DMS79 (cell line): ENCODE measurements around the gene PLCL2.

Source experiments
- DNase-seq: peaks from one replicate; lab custom pipeline; 2025; lab: John Stamatoyannopoulos, UW

The PLCL2 gene

DNA sequence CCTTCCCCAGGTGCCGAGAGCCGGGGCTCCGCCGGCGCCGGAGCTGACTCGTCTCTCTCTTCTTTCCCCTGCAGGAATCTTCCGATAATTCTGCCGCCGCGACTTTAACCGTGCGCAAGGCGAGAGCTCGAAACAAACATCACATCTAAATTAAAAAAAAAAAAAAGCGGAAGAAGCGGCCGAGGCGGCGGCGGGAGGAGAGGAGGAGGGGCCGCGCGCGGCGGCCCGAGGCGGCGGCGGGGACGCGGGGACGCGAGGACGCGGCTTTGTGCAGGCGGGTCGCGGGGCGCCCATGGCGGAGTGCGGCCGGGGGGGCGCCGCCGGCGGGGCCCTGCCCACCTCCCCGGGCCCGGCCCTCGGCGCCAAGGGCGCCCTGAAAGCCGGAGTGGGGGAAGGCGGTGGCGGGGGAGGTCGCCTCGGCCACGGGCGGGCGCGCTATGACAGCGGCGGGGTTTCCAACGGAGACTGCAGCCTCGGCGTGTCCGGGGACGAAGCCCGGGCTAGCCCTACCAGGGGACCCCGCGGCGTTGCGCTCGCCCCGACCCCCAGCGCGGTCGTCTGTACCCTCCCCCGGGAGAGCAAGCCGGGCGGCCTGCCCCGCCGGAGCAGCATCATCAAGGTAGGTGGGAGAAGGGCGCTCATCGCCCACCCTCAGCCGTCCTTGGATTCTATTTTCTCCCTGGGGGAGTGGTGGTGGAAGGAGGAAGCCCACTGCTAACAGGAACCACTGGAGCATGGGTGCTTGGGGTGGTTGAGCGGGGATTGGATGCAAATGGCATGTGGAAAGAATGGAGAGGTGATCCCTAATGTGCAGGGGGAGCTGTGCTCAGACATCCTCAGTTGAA, at the start of gene PLCL2:
Gene PLCL2 (plus strand): TSS at position 208 of the 845 bp plus-strand sequence. CDS start 85 bp downstream, at position 293.
- DNase-seq, result no peak

DNA sequence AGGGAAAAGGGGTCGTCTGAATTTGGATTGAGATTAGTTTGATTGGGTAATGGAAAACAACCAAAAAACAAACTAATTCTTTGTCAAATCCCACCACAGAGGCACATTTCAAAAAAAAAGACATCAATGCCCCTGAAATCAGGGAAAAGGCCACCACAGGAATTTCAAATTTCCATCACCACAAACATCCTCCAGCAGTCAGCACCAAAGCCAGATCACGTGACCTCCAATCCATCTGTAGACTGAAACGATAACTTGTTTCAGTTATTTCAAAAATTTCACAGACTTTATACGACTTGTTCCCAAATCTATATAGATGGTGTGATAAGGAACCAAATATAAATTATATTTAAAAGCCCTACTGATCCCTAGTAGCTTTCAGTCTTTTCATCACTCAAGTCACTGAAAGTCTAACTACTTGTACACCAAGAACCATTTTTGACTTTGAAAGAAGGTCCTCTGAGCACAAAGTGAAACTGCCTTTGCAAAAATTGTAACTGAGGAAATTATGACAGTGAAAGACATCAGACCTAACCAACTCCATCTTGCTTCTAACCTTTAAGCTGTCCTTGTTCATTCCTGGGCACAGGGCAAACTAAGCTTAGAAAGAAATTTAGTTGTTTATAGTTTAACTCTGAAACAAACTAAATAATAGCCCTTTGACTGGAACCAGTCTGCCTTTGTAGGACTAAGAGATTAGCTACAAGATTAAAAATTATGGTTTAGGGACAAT, 48.1 kb upstream of the PLCL2 start:
- no peak for DNase-seq

DNA sequence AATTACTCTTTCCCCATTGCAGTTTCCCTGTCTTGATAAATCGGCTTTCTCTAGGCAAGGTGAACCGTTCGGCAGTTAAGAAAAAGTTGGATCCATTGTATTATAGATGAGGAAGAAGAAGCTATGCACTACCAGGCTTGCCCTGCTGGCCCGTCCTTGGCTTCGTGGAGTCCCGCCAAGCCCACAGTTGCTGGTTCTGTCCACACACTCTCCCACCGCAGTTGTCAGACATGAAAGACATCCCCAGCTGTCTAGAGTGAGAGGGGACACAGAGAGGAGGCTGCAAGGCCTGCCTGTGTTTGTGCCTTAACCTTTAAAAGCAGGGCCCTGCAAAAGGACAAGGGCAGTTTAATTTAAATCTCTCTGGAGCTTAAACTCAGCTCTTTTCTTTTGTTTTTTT, 47.2 kb upstream of the PLCL2 start:
- DNase-seq, result no peak

DNA sequence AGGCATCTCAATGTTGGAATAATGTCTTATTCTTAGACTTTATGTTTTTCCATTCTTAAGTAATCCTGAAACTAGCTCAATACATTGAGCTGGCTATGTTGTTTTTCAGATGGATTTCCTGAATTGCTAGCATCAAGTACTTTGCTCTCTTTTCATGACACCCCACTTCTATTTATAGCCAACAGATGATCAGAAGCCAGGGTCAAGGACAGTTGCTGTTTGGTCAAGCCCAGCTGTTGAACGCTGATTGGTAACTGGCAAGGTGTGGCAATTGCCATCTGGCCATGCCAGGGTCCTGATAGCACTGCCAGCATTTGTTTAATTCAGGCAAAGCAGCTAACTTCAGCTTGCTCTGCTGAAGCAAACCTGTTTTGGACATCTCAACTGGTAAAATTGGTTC, 46.2 kb upstream of the PLCL2 start:
- no peak for DNase-seq

DNA sequence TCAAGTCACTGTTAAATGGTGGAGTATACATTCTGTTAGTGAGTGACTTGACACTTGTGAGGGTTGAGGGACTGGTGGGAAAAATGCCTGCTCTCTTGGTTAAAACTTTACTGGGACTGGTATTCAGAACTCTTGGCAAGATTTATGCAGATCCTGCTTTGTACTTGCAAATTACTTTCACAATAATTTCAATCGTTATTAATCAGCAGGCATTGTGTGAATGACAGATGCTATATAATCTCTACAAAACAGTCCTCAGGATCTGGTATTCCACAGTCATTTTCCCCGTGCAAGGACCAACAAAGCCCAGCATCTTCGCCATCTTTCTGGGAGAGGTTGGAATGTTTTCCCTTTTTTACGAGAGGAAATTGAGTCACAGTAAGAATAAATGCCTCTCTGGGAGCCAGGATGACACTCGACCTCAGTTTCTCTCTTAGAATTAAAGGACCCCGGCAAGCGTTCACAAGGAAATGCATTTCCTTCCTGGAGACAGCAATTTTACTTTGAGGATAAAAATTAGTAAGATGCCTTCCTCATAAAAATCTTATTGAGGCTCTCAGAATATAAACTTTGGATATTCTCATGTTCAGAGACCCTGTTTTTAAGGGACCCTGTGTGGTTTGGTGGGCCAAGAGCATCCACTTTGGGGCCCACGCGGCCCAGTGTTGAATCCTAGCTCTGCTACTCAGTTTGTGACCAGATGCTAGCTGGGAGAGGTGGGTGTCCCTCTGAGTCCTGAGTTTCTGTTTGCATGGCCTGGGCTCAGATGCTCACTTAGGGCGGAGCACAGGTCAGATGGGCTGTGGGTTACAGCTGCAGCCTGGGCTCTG, 45.3 kb upstream of the PLCL2 start:
- DNase-seq, result no peak

DNA sequence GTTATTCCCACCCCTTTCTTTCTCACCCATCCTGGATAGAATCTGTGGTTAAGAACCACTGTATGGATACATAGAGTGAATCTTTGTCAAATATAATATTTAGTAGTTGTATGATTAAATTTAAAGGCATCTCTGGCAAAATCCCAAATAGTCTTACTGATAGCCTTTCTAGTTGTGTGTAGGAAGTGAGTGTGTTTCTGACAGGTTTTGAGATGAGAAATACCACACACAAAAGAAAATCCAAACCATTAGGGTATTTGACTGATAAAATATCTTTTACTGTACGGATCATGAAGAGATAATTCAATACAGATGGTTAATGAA, 44.7 kb upstream of the PLCL2 start:
- no peak for DNase-seq

DNA sequence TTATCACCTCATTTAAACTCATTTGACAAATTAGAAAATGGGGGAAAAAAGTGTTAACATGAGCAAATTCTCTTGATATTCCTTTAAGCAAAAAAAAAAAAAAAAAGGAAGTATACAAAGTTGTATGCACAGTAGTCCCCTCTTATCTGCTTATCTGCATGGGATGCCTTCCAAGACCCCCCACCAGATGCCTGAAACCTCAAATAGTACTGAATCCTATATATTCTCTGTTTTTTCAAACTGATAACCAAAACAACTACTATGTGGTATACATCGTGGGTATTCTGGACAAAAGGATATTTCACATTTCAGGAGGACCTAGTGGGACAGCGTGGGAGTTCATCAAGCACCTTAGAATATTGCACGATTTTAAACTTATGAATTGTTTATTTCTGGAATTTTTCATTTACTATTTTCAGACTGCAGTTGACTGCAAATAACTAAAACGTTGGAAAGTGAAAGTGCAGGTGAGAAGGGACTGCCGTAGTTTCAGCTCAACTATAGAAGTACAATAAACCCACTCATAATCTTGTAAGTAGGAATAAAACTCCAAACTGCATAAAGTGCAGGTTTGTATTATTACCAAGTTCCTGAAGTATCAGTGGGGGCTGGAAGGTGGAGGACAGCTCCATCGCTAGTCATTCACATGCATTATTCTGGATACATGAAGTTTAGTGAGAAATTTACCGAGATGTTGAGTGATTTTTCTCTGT, 43.6 kb upstream of the PLCL2 start:
- DNase-seq, result no peak

DNA sequence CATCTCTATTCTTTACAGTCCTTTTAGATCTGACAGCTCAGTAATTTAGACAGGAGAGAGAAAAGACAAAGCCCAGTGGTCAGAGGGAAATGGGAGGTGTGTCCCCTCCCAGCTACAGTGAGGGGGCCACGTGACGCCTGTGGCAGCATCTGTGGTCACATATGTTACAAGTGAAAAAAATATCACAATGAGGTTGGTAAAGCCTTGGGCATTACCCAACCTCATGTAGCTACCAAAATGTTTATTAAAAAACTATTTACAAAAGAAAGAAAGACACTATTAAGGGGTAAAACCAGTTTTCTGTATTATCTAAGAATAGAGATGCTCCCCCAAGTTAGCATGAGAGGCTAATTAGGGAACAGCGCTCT, 42.9 kb upstream of the PLCL2 start:
- no peak for DNase-seq

DNA sequence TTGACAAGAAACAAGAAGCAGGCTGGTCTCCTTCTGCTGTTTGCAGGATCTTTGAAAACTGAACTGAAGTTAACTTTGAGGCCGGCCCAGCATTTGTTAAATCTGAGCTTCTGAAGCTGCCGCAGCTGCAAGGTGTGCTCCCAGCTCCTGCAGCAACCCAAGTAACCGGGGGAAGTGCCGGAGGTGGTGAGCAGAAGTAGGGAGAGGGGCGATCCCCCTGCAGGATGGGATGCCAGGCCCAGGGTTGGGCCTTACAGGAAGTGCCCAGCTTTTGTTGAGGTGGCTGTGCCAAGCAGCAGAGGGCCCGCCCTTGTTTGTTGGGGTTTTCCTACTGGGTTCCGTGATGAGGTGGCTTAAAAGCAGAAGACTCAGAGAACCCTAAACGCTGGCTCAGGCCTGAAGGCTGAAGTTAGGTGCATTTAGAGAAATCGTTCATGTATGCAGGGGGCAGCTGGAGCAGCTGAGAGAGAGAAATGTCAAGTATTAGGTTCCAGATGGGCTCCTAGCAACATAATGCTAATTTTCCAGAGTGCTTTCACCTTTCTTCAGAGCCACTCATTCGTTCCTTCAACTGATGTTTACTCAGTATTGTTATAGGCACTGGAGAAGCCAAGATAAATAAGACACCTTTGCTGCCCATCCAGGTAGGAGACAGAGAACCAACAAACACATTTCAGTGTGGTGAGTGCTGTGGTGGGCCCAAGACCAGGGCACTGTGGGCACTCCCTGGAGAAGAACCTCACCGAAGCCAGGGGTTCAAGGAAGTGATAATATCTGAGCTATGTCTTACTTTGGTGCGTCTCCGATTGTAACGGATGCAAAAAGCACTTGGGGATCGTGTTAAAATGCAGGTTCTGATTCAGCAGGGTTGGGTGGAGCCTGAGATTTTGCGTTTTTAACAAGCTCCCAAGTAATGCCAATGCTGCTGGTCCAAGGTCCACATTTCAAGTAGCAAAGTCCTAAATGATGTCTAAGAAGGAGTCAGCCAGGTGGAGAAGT, 42.2 kb upstream of the PLCL2 start:
- DNase-seq, result peak; percentile 62

DNA sequence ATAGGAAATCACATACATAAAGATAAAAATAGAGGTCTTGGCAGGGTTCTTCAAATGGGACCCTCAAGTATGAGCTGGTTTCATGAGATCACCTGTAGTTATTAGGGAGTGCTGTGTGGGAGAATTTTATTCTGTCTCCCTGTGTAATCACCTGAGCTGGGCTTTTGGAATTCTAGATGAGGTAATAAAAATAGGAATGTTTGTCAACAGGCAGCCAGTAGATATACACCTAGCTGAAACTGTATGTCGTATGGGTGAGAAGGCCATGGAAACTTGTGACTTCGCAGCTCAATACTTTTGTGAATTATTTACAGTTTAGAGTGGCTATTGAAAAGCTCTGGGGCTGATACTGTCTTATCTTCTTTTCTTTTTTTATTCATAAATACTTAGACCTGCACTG, 40.5 kb upstream of the PLCL2 start:
- no peak for DNase-seq

DNA sequence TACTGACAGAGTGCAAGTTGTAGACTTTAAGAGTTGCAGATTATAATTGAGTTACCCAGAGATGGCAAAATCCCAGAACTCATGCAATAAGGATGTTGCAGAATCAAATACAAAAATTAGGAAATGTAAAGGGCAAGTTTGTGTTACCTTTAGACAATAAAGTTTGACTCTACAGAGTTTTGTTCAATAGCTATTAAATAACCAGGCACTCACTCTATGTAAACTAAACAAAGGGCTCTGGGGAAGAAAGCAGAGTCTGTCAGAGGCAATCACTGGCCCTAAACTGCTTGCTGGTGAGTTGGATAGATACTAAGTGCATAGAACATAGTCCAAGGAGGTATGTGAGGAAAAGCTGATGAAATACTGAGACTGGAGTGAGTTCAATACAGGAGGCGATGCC, 40.0 kb upstream of the PLCL2 start:
- DNase-seq, result no peak

DNA sequence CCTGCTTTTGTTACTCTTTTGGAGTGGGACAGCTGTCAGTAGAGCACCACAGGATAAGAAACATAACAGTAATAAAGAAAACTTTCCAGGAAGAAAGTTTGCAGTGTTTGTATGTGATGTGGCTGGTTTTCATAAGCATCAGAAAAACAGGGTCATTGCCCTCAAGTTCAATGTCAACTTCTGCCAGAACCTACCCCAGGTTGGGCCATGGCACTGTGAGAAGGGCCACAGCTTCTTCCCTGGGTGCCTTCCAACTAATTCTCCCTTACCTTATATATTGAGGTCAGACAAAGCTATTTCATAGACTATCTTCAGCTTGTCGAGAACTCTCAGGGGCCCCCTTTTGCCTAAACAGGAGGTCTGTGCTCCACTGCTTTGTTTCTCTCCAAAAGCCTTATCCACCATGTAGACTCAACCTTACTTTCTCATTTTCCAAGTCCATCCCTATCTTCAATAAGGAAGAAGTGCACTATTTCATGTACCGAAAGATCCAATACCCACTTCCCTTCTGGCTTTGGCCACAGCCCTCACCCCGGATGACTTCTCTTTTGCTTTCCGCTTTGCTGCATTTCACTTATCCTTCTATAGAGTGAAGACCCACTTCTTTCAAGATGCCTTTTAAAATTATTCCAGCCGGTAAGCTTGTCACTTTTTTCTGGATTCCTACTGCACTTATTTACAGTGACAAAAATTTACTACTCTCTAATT, 38.2 kb upstream of the PLCL2 start:
- no peak for DNase-seq

DNA sequence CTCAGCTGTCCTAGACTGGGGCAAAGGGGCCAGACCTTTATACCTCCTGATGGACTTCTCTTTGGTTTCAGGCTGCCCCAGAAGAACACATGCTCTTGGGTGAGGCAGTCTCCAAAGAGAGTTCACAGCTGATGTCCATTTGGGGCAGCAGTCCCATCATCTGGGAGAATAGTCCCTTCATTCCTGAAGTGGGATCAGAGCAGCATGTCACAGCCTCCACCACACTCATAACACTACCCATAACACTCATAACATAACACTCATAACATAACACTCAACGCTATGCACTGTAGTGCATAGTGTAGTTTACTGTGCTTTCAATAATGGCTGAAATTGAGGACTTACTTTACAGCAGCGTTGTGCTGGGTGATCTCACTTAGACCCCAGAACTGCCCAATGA, 36.7 kb upstream of the PLCL2 start:
- no peak for DNase-seq

DNA sequence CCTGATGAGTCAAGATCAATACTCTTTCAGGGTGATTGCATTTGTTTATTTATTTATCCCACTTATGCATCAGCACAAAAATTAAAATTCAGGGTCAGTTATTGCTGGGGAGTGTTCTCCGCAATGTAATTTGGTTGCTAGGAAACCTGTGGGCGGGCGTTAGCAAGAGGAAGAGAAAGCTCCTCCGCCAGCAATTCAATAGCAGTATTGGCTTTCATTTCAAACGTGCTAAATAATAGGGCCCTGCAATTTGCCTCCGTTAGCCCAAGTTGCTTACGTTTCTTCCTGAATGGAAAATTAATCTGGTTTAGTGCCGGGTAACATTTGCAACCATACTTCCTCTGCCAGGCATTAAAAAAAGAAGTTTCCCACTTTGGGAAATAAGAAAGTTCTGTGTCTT, 35.5 kb upstream of the PLCL2 start:
- DNase-seq, result no peak

DNA sequence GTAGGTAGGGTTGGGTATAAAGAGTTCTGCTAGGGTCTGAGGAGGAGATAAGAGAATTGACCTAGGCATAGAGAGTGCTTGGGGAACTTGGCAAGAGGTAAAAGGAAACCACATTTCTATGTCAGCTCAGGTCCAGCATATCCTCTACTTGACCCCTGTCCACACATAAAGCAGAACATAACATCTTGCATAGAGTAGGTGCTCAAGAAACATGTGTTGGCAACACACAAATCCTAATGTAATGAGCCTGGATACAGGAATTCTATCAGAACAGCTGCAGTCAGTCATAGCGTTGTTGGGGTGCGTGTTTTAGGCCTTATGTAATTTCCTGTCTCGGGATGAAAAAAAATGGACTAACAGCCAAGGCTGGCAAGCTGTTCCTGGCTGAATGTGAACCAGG, 35.0 kb upstream of the PLCL2 start:
- no peak for DNase-seq

DNA sequence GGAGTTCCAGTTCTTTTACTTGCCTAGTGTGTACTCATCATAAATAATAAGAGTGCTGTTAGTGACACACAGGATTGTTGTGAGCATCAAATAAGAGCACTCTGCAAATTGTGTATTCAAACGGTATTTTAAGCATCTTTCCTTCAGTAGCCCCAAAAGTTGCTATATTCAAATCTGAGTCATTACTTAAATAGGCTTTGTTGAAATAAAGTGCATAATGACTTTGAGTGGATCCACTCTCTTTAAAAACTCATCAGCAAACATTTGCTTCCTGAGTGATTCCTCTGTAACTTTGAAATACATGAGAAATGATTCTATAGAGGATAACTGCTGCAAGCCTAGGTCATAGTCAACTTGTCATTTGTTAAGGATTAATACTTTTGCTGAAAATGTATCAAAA, 29.3 kb upstream of the PLCL2 start:
- no peak for DNase-seq

DNA sequence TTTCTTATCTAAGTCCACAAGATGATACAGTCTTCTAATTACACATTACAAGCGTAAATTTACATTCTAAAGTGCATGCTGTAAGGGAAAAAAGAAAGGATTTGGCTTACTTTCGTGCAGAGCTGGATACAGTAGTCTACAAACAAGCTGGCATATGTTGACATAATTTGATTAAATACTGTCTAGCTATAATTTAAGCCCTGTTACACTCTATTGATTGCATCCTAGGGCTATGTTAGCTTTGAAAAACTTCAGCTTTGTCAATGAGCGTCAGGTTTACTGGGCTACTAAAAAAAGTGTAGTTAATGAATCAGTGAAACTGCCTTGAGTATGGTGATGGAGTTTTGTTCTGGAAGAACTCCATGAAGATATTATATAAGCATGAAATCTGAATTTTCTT, 24.5 kb upstream of the PLCL2 start:
- no peak for DNase-seq

DNA sequence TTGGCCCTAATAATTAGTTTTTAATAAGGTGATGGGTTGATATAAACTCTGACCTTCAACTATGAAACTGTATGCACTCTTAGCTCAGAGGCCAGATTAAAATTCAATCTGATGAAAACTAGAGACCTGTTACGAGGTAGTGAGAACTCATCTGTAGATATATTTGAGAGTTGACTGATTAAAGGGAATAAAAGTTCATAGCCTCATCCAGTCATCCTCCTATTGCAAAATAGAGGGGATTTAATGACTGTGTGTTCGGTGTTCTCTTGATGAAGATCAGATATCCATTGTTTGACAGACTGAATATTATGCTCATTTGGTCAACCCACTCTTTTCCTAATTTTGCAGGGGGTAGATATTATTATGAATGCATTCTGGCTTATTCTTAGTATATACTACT, 23.3 kb upstream of the PLCL2 start:
- DNase-seq, result no peak

DNA sequence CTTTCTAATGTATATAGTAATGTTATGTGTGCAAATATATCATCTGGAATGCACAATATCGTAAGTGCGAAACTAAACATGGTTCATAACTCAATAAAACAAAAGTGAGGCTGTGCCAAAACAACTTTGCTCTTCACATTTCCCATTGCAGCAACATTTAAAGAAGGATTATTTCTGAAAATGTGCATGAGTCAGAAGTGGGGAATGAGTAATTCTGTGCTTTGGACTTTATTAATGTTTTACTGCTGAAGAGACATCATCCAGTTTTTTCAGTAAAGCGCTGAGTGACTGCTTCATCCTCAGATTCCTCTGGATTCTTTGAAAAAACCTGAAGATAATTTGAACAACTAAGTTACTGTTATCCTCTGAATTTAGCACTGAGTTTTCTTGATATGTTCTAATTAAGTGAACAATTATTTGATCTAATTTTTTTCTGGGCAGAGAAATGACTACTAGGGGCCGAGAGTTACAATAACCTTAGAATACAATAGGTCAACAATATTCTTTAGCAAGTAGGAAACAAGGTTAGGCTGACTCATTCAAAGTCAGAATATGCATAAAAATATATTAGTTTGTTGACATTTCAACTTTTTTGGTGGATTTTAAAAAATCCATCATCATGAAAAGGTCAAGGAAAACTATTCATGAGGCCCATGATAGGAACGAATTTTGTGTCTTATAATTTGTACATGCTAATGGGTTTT, 20.0 kb upstream of the PLCL2 start:
- DNase-seq, result no peak

DNA sequence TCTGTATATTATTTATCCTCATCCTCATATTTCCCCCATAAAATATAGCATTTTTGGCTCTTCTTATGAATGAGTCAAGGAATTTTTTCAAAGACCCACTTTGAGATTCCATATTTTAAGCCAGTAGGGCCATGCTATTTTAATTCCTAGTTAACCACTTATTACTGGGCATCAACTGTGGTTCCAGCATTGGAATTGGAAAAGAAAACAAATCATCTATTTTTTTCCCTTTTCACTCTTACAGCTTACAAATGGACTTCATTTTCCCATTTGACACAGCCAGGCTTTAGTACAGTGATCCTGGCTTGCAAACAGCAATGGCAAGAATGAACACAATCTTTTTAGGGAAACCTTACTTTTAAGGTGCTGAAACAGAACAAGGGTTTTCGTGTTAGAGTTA, 19.4 kb upstream of the PLCL2 start:
- no peak for DNase-seq
